Fibroblast of mammary gland (primary cell): ENCODE data around the gene LRRK1.

Experiments used
- DNase-seq: peaks from one replicate; pipeline ENCODE4 v3.0.0-alpha.2; 2010; ENCODE audit warnings: low read depth
- H3K4me3 ChIP-seq: 2 replicates; pipeline ENCODE4 v1.5.1; 2011; ENCODE audit warnings: low read depth, mild to moderate bottlenecking, low read length, moderate library complexity; ENCODE audit not compliant: control insufficient read depth
- CTCF ChIP-seq: conservative IDR thresholded peaks from 2 replicates; pipeline ENCODE4 v1.5.1; 2011; ENCODE audit warnings: low read depth, low read length, inconsistent platforms; ENCODE audit not compliant: control insufficient read depth, insufficient read depth

The LRRK1 gene

GRCh38 chr15:101097111-101097510 lies 178.0 kb downstream of the LRRK1 start:
- no peak for TF ChIP-seq CTCF
- no peak overlapping the region for H3K4me3 ChIP-seq
- no peak for DNase-seq

GRCh38 chr15:101099183-101099582 lies 180.0 kb downstream of the LRRK1 start:
- DNase-seq = no peak
- H3K4me3 ChIP-seq = no peak overlapping the region
- TF ChIP-seq CTCF = no peak

GRCh38 chr15:101100118-101100517 lies 181.0 kb downstream of the LRRK1 start:
- no peak for TF ChIP-seq CTCF
- H3K4me3 ChIP-seq = no peak overlapping the region
- DNase-seq = no peak

GRCh38 chr15:101100593-101101442 lies 181.7 kb downstream of the LRRK1 start:
- H3K4me3 ChIP-seq = no peak overlapping the region
- no peak for TF ChIP-seq CTCF
- DNase-seq = no peak

GRCh38 chr15:101101676-101102075 lies 182.5 kb downstream of the LRRK1 start:
- TF ChIP-seq CTCF = no peak
- no peak for DNase-seq
- no peak overlapping the region for H3K4me3 ChIP-seq

GRCh38 chr15:101102746-101103145 lies 183.6 kb downstream of the LRRK1 start:
- H3K4me3 ChIP-seq = no peak overlapping the region
- no peak for DNase-seq
- TF ChIP-seq CTCF = no peak
